Esophagus squamous epithelium (tissue), 5 donors: ENCODE data around the gene SMARCA2. TPM values are rescaled to one million over a fixed set of nuclear protein-coding genes. Genes with fewer than 3 reads are reported as not detected.

Source experiments
- DNase-seq: peaks from one replicate; lab custom pipeline; 2025; lab: John Stamatoyannopoulos, UW
- H3K27ac ChIP-seq, 4 donors: fragments of 200-600 bp; sonication (generic); one replicate each; pipeline ENCODE4 v1.5.1; 2016 to 2019; ENCODE audit warnings: mild to moderate bottlenecking in 1 of 4
- H3K27me3 ChIP-seq, 4 donors: fragments of 200-600 bp; sonication (generic); 1 replicate in 3 of 4; 2 replicates in 1 of 4; pipeline versions ENCODE4 v1.5.1 to v1.6.0; 2017 to 2021; ENCODE audit warnings: antibody characterized with exemption in 1 of 4
- H3K36me3 ChIP-seq, 3 donors: fragments of 200-600 bp; sonication (generic); one replicate each; pipeline ENCODE4 v1.5.1; 2016 to 2019
- H3K4me1 ChIP-seq, 3 donors: fragments of 200-600 bp; sonication (generic); one replicate each; pipeline ENCODE4 v1.5.1; 2017 to 2019
- H3K4me3 ChIP-seq, 4 donors: fragments of 200-600 bp; sonication (generic); 1 replicate in 3 of 4; 2 replicates in 1 of 4; pipeline ENCODE4 v1.5.1; 2016 to 2019; ENCODE audit warnings: mild to moderate bottlenecking in 2 of 4, moderate library complexity in 1 of 4
- H3K9me3 ChIP-seq, 3 donors: fragments of 200-600 bp; sonication (generic); one replicate each; pipeline ENCODE4 v1.5.1; 2016 to 2019
- POLR2A ChIP-seq, 4 donors: fragments of 450-650 bp; IDR thresholded peaks; one replicate each; pipeline ENCODE4 v1.6.1; 2017; ENCODE audit warnings: antibody characterized with exemption in 4 of 4, mild to moderate bottlenecking in 4 of 4, moderate library complexity in 3 of 4
- WGBS, 2 donors: methylation state at CpG; one replicate each; pipeline ENCODE4 v1.1.5; 2018; 5-methylcytosine and 5-hydroxymethylcytosine counted together
- intact Hi-C: fragments of 100-400 bp; cut with DNase I; formaldehyde crosslinking; loops from one replicate; pipeline ENCODE4 v1.15.0; 2022
- total RNA-seq, 4 donors: library from RNA; depleted of rRNA; stranded (reverse); fragments of >200 nt; gene quantifications; one replicate each; pipeline ENCODE4 v1.1.0, GENCODE V29; 2016
- TF ChIP-seq, protein P1 (sequence below), 6 experiments: fragments of 450-650 bp in 4 of 6; fragments of 200-600 bp in 2 of 6; sonication (generic) in 2 of 6; IDR thresholded peaks; one replicate each; pipeline ENCODE4 v1.5.1; 2016 to 2019; ENCODE audit warnings: antibody characterized with exemption in 6 of 6, mild to moderate bottlenecking in 4 of 6, moderate library complexity in 4 of 6
- donor health status: DM: yes; HTN: yes; CAD: no.

The SMARCA2 gene
- total RNA-seq, 4 donors from 2014 or later, result 51.0 to 93.3 (median 64.1) TPM

GRCh38 chr9:2132484-2133082 lies 117.4 kb downstream of the SMARCA2 start:
- H3K4me1 ChIP-seq, result peaks cover 0 to 44% (median 0%) of the 10 kb centered on the region in 3 donors
- 60 to 65% methylated on average over 3 of the region's 3 CpGs for WGBS, 2 donors
- no peak overlapping the region for H3K4me3 ChIP-seq
- H3K27ac ChIP-seq, result no peak overlapping the region
- H3K9me3 ChIP-seq, result no peaks in the 10 kb centered on the region
- H3K27me3 ChIP-seq, result no peaks in the 10 kb centered on the region
- TF ChIP-seq POLR2A (IDR thresholded peaks at IDR 0.05), result no peak
- TF ChIP-seq, protein P1, sequence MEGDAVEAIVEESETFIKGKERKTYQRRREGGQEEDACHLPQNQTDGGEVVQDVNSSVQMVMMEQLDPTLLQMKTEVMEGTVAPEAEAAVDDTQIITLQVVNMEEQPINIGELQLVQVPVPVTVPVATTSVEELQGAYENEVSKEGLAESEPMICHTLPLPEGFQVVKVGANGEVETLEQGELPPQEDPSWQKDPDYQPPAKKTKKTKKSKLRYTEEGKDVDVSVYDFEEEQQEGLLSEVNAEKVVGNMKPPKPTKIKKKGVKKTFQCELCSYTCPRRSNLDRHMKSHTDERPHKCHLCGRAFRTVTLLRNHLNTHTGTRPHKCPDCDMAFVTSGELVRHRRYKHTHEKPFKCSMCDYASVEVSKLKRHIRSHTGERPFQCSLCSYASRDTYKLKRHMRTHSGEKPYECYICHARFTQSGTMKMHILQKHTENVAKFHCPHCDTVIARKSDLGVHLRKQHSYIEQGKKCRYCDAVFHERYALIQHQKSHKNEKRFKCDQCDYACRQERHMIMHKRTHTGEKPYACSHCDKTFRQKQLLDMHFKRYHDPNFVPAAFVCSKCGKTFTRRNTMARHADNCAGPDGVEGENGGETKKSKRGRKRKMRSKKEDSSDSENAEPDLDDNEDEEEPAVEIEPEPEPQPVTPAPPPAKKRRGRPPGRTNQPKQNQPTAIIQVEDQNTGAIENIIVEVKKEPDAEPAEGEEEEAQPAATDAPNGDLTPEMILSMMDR (IDR thresholded peaks at IDR 0.05), result peak; percentile 47 to 87 (median 74)
- no peak for DNase-seq
- H3K36me3 ChIP-seq, result peaks cover 0 to 80% (median 0%) of the 10 kb centered on the region in 3 donors
- intact Hi-C loops, result loop anchor here (10.0 kb wide), 1 partner anchor 52 kb away; no protein-coding TSS in a partner anchor

DNA sequence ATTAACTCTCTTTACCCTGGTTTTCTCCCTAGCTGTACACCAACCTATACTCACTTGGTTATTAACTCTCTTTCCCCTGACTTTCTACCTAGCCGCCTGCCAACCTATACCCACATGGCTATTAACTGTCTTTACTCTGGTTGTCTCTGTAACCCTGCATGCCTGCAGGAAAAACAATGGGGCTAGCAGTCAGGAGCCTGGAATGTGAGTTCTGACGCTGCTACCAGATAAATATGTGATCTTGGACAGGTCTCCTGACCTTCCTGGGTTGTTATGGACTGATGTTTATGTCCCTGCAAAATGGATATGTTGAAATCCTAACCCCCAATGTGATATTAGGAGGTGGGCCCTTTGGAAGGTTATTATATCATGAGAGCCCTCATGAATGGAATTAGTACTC lies 119.2 kb downstream of the SMARCA2 start:
- 68 to 72% methylated on average over 2 of the region's 2 CpGs for WGBS, 2 donors
- no peak overlapping the region for H3K27ac ChIP-seq
- TF ChIP-seq POLR2A (IDR thresholded peaks at IDR 0.05), result no peak
- TF ChIP-seq, protein P1 (IDR thresholded peaks at IDR 0.05), result no peak
- intact Hi-C loops, result loop anchor here (10.0 kb wide), 1 partner anchor 50 kb away; no protein-coding TSS in a partner anchor
- H3K4me1 ChIP-seq, result peaks cover 0 to 30% (median 0%) of the 10 kb centered on the region in 3 donors
- no peaks in the 10 kb centered on the region for H3K9me3 ChIP-seq
- no peak overlapping the region for H3K4me3 ChIP-seq
- no peak for DNase-seq
- peaks cover 0 to 81% (median 0%) of the 10 kb centered on the region in 3 donors for H3K36me3 ChIP-seq
- no peaks in the 10 kb centered on the region for H3K27me3 ChIP-seq

GRCh38 chr9:2138646-2139045 lies 123.5 kb downstream of the SMARCA2 start:
- Histone ChIP-seq H3K27me3 (no peaks in the 10 kb centered on the region), H3K27ac (no peak overlapping the region), H3K4me1 (peaks cover 0 to 6% (median 0%) of the 10 kb centered on the region in 3 donors), H3K9me3 (no peaks in the 10 kb centered on the region), H3K36me3 (peaks cover 0 to 86% (median 0%) of the 10 kb centered on the region in 3 donors), H3K4me3 (no peak overlapping the region)
- WGBS, 2 donors, result 70 to 91% methylated on average over 3 to 4 of the region's 4 CpGs
- DNase-seq, result no peak
- intact Hi-C loops, result loop anchor here (10.0 kb wide), 1 partner anchor 46 kb away; no protein-coding TSS in a partner anchor
- TF ChIP-seq, protein P1 (IDR thresholded peaks at IDR 0.05), result no peak
- TF ChIP-seq POLR2A (IDR thresholded peaks at IDR 0.05), result no peak

DNA sequence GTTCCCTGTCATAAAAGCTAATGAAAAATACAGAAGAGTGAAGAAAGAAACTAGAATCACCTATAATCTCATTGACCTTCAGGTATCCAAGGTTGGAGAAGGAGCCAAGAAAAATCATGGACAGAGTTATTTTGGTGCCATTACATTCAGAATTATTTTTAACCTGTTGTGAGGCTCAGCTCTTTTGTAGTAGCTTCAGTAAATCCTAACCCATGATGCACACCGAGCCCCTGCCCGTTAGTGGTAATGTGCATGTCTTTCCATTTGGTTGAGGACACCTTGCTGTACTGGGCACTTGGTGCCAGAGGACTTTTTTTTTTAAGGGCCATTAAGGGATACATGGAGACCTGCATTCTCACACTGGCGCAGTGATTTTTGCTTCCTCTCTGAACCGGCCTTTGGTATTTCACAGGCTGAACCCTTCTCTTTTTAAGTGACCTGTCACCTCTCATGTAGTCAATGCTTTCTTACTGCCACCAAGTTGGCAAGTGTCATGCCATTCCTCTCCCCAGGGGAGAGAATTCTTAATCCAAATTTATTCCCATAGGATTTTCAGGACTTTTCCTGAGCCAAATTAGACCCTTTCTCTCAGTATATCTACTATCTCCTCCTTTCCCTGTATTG lies 125.6 kb downstream of the SMARCA2 start:
- no peak for DNase-seq
- H3K9me3 ChIP-seq, result no peaks in the 10 kb centered on the region
- 98 to 99% methylated on average over 4 of the region's 4 CpGs for WGBS, 2 donors
- intact Hi-C loops, result no loop called here
- TF ChIP-seq POLR2A (IDR thresholded peaks at IDR 0.05), result no peak
- TF ChIP-seq, protein P1 (IDR thresholded peaks at IDR 0.05), result no peak
- H3K4me3 ChIP-seq, result no peak overlapping the region
- no peaks in the 10 kb centered on the region for H3K27me3 ChIP-seq
- no peak overlapping the region for H3K27ac ChIP-seq
- peaks cover 0 to 79% (median 0%) of the 10 kb centered on the region in 3 donors for H3K36me3 ChIP-seq
- H3K4me1 ChIP-seq, result peaks cover 0 to 6% (median 0%) of the 10 kb centered on the region in 3 donors

DNA sequence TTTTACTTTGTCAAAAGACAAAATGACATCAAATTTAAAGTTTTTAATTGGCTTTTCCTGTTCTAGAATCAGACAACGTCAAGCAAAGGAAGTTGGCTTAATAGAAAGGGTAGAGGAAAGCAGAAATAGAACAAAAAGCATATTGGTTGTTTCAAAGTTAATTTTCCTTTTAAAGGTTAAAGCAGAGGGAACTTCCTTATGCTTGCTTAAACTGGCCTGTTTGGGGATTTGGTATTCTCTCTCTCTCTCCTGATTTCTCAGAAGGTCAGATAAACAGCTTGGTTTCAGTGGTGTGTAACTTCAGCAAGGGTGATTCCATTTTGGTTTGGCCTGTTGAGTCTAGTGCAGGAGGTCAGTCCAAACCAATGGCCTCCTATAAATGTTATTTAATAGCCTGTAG lies 127.1 kb downstream of the SMARCA2 start:
- Histone ChIP-seq H3K4me3 (no peak overlapping the region), H3K4me1 (peaks cover 0 to 6% (median 0%) of the 10 kb centered on the region in 3 donors), H3K36me3 (peaks cover 0 to 64% (median 0%) of the 10 kb centered on the region in 3 donors), H3K9me3 (no peaks in the 10 kb centered on the region), H3K27ac (no peak overlapping the region), H3K27me3 (no peaks in the 10 kb centered on the region)
- no peak for TF ChIP-seq POLR2A (IDR thresholded peaks at IDR 0.05)
- TF ChIP-seq, protein P1 (IDR thresholded peaks at IDR 0.05), result no peak
- no peak for DNase-seq
- intact Hi-C loops, result no loop called here
- WGBS, 2 donors, result 60 to 69% methylated on average over 1 of the region's 1 CpG
